NCI-H128 (cell line): ENCODE measurements around the gene ATE1.
"Not testable (repeated sequence)": the region's sequence is repeated elsewhere in the genome, so short reads cannot be mapped to it uniquely, and the experiment has no call there.

Experiments
- DNase-seq: peaks from one replicate; lab custom pipeline; 2025; ENCODE audit not compliant: unreplicated experiment; lab: John Stamatoyannopoulos, UW

The ATE1 gene

GRCh38 chr10:121699703-121700102 lies 228.1 kb downstream of the ATE1 start:
- not testable (repeated sequence) for DNase-seq

DNA sequence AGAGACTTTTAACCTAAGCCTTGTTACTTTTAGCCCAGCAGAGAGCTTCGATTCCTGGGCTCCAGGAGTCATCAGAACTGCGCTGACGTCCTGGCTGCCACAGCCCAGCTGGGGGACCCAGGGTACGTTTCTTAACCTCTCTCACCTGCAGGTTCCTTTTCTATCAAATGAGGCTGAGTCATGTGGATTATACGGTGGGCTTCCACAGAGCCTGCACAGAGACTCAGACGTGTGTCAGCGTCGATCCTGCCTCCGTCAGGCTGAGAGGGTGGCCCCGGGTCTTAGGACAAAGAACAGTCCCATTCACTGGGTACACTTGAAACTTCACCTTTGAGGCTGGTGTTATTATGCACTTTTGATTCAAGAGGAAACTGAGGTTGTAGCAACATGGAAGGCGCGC lies 228.9 kb downstream of the ATE1 start:
- no peak for DNase-seq

- DNase-seq, result no peak
Measured at GRCh38 chr10:121698336-121698735, 229.5 kb downstream of the ATE1 start.

DNA sequence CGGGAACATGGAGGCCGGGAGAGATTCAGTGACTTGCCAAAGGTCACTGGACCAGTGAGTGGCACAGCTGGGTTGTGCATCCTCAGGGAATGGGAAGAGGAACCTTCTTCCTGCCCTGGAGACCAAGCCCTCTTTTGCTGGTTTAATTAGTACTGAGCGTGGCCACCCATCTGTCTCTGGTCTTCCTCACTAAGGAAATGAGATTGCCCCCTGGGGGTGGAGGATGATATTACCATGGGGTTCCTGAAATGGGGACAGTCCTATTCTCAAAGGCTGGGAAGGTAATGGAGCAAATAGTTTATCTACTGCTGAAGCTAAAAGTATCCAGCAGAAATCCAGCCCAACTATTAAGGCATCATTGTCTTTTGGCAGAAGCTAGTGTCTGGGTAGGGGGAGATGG lies 231.0 kb downstream of the ATE1 start:
- DNase-seq, result no peak

GRCh38 chr10:121695731-121696464 lies 231.9 kb downstream of the ATE1 start:
- no peak for DNase-seq

DNA sequence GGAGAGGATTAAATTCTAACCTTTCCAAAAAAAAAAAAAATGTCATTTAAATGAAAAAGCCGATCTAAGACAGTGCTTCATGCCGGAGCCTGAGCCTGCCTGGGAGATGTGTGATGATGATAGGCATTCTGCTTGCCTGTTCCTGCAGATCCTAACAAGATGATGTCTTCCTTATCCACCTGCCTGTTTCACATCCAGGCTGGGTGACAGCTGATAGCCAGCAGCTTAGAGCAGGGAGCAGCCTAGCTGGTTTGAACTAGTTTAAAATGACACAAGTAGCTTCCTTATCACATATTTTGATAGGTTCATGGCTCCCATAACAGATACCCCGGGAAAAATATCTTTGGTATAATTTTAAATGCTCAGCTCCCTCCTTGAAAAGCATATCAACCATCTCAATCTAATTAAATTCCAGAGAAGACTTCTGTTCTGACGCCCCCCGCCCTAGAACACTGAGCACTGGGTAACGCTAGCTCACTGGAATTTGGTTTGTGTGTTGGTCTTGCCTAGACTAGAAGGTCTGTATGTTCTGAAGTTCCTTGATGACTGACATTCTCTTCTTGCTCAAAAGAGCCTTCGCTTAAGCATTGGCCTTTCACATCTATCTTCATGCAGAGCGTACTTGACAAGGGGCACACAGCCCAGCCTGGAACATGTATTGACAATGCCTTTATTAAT lies 232.7 kb downstream of the ATE1 start:
- no peak for DNase-seq

DNA sequence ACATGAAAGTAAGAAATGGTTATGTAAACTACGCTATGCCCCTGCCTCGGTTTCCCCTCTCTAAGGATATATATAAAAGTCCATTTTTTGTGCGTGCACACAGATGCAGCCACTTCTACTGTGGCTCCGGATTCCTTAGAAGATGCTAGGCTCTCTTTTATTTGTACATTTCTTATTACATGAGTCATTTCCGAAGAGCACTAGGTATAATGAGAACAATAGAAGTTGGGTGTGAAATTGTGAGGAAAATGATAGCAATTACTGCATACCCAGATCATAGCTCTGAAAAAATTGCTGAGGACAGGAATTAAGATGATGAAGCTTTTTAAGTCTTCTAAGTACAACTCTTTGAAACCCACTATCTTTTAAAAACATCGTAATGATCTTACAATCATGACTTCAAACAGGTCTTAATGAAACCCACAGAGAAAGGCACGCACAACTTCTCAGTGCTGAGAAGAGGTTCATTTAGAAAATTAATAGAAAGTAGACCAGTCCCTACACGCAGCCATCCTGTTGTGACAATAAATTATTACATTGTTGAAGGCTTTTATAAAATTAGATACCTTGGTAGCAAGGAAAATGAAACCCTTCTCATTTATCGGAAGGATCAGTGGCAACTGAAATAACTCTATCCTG lies 233.4 kb downstream of the ATE1 start:
- no peak for DNase-seq

DNA sequence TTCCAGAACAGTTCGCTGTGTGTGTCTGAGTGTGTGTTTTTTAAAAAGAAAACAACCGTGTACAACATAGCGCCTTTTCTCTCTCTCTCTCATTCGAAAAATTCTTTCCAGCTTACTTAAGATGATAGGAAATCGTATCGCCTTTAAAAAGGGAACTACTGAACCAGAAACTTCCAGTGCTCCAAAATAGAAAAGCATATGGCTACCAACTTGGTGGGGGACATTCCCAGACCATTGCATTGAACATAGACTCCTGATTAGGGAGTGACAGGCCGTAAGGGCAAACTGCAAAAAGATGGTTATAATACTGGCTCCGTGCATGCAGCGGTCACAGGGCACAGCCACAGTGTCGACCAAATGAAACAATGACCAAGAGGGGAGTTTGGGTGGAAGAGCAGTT lies 235.2 kb downstream of the ATE1 start:
- no peak for DNase-seq

DNA sequence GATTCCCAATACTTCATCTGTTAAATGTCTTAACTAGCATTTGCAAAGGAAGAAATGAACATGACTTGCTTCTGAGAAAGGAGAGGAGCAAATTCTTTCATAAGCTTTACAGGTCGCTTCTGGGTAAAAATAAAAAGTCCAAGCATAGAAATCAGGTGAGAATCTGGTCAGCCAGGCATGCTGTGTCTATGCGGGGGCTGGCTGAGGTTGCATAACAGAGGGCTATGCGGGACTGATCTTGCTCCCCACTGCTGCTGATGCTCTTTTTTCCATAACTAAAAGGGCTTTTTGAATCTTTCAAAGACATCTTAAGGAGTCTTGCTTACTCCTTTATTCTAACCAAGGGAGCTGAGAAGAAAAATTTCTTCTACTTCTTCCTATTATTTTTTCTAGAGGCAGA lies 236.9 kb downstream of the ATE1 start:
- DNase-seq, result no peak
